Progenitor cell of endocrine pancreas (in vitro differentiated cells): Measurements from ENCODE around the gene ANO7. TPM values are rescaled to one million over a fixed set of nuclear protein-coding genes. Genes with fewer than 3 reads are reported as not detected.

Experiments used
- DNase-seq: peaks from one replicate; pipeline ENCODE4 v3.0.0; 2021; ENCODE audit warnings: low spot score; ENCODE audit not compliant: unreplicated experiment
- H3K27ac Mint-ChIP-seq: 2 replicates; pipeline ENCODE4 v1.8.0; 2021; ENCODE audit warnings: mild to moderate bottlenecking, moderate library complexity, mixed read lengths
- H3K27me3 Mint-ChIP-seq: 2 replicates; pipeline ENCODE4 v1.8.0; 2021; ENCODE audit warnings: mixed read lengths
- H3K36me3 Mint-ChIP-seq: 2 replicates; pipeline ENCODE4 v1.8.0; 2022; ENCODE audit warnings: mixed read lengths; ENCODE audit not compliant: insufficient read depth
- H3K4me1 Mint-ChIP-seq: 2 replicates; pipeline ENCODE4 v1.8.0; 2021; ENCODE audit warnings: low read depth, mixed read lengths
- H3K4me3 Mint-ChIP-seq: 2 replicates; pipeline ENCODE4 v1.8.0; 2021; ENCODE audit warnings: low read depth, mild to moderate bottlenecking, moderate library complexity, mixed read lengths
- H3K9me3 Mint-ChIP-seq: 2 replicates; pipeline ENCODE4 v1.8.0; 2021; ENCODE audit warnings: low read depth, mixed read lengths
- CTCF ChIP-seq: fragments of 200-600 bp; sonication (generic); IDR thresholded peaks from one replicate; pipeline ENCODE4 v1.5.0; 2021; ENCODE audit warnings: antibody characterized with exemption, mild to moderate bottlenecking; ENCODE audit not compliant: unreplicated experiment
- total RNA-seq: library from RNA; stranded (reverse); gene quantifications from 2 replicates; pipeline ENCODE4 v1.2.1, GENCODE V29; 2021

The ANO7 gene
- total RNA-seq, 1 donor from 2014 or later, result 2.5 TPM

- TF ChIP-seq CTCF, result no peak
Observed at GRCh38 chr2:241142063-241142462, 46.4 kb upstream of the ANO7 start.

GRCh38 chr2:241142593-241142992 lies 45.9 kb upstream of the ANO7 start:
- no peaks in the 10 kb centered on the region for H3K9me3 Mint-ChIP-seq
- no peak for TF ChIP-seq CTCF
- no peak overlapping the region for H3K4me3 Mint-ChIP-seq
- H3K36me3 Mint-ChIP-seq, result no peaks in the 10 kb centered on the region
- no peak overlapping the region for H3K27ac Mint-ChIP-seq
- no peaks in the 10 kb centered on the region for H3K4me1 Mint-ChIP-seq
- no peaks in the 10 kb centered on the region for H3K27me3 Mint-ChIP-seq
- no peak for DNase-seq

More at GRCh38 chr2:241142063-241142462, 46.4 kb upstream of the ANO7 start:
- Mint-ChIP-seq H3K9me3 (no peaks in the 10 kb centered on the region), H3K36me3 (no peaks in the 10 kb centered on the region), H3K4me1 (no peaks in the 10 kb centered on the region), H3K27me3 (no peaks in the 10 kb centered on the region), H3K27ac (no peak overlapping the region), H3K4me3 (no peak overlapping the region)
- no peak for DNase-seq

GRCh38 chr2:241146286-241146685 lies 42.2 kb upstream of the ANO7 start:
- no peaks in the 10 kb centered on the region for H3K9me3 Mint-ChIP-seq
- no peak for TF ChIP-seq CTCF
- H3K27me3 Mint-ChIP-seq, result no peaks in the 10 kb centered on the region
- H3K27ac Mint-ChIP-seq, result no peak overlapping the region
- no peaks in the 10 kb centered on the region for H3K36me3 Mint-ChIP-seq
- no peak for DNase-seq
- H3K4me1 Mint-ChIP-seq, result peaks cover 20% of the 10 kb centered on the region
- no peak overlapping the region for H3K4me3 Mint-ChIP-seq

GRCh38 chr2:241147336-241147735 lies 41.1 kb upstream of the ANO7 start:
- DNase-seq, result no peak
- Mint-ChIP-seq H3K4me1 (peaks cover 22% of the 10 kb centered on the region), H3K4me3 (peak overlapping the region; percentile 91), H3K27me3 (no peaks in the 10 kb centered on the region), H3K9me3 (no peaks in the 10 kb centered on the region), H3K27ac (no peak overlapping the region), H3K36me3 (no peaks in the 10 kb centered on the region)
- TF ChIP-seq CTCF, result no peak

GRCh38 chr2:241148239-241148638 lies 40.2 kb upstream of the ANO7 start:
- Mint-ChIP-seq H3K27me3 (no peaks in the 10 kb centered on the region), H3K4me3 (peak overlapping the region; percentile 91), H3K4me1 (peaks cover 22% of the 10 kb centered on the region), H3K36me3 (peaks cover under 1% of the 10 kb centered on the region), H3K27ac (peak overlapping the region; percentile 29), H3K9me3 (no peaks in the 10 kb centered on the region)
- no peak for TF ChIP-seq CTCF
- DNase-seq, result no peak
